ENCODE data around the gene ZNF277.

DNA sequence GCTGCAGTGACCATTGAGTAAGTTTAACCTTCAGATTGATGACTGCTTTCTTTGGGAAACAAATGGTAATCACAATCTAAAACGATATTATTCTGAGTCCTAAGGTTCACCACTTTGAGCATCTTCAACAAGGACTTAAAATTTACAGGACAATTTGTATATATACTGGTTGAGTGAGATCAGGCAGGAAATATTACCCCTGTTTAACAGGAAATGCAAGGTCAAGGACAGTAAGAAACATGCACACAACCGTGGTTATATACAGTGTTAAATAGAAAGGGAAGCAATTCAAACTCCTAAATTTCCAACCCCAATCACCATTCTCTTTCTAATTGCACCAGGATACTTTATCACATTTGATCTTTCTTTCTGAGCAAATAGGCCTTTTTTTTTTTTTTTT is 96.1 kb downstream of the ZNF277 start:
- TF ChIP-seq, protein P1, sequence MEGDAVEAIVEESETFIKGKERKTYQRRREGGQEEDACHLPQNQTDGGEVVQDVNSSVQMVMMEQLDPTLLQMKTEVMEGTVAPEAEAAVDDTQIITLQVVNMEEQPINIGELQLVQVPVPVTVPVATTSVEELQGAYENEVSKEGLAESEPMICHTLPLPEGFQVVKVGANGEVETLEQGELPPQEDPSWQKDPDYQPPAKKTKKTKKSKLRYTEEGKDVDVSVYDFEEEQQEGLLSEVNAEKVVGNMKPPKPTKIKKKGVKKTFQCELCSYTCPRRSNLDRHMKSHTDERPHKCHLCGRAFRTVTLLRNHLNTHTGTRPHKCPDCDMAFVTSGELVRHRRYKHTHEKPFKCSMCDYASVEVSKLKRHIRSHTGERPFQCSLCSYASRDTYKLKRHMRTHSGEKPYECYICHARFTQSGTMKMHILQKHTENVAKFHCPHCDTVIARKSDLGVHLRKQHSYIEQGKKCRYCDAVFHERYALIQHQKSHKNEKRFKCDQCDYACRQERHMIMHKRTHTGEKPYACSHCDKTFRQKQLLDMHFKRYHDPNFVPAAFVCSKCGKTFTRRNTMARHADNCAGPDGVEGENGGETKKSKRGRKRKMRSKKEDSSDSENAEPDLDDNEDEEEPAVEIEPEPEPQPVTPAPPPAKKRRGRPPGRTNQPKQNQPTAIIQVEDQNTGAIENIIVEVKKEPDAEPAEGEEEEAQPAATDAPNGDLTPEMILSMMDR (conservative IDR thresholded peaks at IDR 0.05), result no peak
- no peak for TF ChIP-seq EZH2 (IDR thresholded peaks at IDR 0.05; ENCODE audit: low read depth)
